Choroid plexus epithelial cell (primary cell): Measurements from ENCODE around the gene DGUOK.

Source experiments
- DNase-seq: peaks from one replicate; pipeline ENCODE4 v3.0.0-alpha.2; 2010; ENCODE audit warnings: low read depth
- H3K4me3 ChIP-seq: 2 replicates; pipeline ENCODE4 v1.5.1; 2011; ENCODE audit warnings: low read depth, mild to moderate bottlenecking, control low read depth, low read length, moderate library complexity
- TF ChIP-seq, protein P1 (sequence below): conservative IDR thresholded peaks from 2 replicates; pipeline ENCODE4 v1.5.1; 2011; ENCODE audit warnings: low read depth, mild to moderate bottlenecking, control low read depth, inconsistent platforms, low read length, moderate library complexity

The DGUOK gene

DNA sequence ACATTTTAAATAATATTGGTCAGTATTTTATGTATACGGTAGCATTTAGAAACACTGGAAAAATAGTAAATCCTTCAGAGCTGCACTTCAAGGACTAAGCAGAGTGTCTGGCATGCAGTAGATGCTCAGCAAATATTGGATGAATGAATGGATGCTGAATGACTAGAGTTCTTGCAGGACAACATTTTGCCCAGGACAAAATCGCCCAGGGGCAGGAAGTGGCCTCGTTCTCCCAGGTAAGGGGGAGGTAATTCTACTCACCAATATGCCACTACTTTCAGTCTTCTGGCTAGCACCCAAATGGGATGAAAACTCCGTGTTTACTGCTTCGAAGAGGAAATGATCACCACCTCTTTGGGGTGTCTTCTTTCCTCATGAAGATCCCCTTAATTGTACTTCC is 4.0 kb upstream of the DGUOK start:
- no peak for DNase-seq
- TF ChIP-seq, protein P1, sequence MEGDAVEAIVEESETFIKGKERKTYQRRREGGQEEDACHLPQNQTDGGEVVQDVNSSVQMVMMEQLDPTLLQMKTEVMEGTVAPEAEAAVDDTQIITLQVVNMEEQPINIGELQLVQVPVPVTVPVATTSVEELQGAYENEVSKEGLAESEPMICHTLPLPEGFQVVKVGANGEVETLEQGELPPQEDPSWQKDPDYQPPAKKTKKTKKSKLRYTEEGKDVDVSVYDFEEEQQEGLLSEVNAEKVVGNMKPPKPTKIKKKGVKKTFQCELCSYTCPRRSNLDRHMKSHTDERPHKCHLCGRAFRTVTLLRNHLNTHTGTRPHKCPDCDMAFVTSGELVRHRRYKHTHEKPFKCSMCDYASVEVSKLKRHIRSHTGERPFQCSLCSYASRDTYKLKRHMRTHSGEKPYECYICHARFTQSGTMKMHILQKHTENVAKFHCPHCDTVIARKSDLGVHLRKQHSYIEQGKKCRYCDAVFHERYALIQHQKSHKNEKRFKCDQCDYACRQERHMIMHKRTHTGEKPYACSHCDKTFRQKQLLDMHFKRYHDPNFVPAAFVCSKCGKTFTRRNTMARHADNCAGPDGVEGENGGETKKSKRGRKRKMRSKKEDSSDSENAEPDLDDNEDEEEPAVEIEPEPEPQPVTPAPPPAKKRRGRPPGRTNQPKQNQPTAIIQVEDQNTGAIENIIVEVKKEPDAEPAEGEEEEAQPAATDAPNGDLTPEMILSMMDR, result no peak
- no peak overlapping the region for H3K4me3 ChIP-seq

DNA sequence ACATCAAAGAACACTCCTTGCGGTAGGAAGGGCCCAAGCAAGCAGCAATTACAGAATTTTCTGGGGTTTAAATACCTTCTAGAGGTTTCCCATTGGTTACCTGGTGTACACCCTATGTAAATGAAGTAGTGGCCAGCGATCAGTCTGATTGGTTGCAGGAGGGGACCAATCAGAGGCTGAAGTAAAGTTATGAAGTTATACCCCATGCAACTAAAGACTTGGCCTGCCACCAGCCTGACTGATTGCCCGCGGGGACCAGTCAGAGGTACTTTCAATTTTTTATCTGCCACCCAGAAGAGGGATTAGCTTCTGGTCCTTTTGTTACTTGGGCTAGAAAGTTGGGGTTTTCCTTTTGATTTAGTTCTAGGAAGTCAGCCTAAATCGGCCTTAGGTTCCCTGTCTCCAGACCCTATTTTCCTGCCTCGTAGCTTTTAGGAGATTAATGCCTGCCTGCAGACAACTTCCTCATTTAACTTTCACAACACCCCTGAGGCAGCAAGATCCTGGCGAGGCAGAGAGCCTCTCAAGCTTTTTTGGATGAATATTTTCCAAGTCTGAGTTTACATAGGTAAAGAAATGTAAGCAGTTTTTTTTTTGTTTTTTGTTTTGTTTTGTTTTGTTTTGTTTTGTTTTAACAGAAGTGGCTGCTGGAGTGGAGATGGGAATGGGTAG is 1.5 kb upstream of the DGUOK start:
- TF ChIP-seq, protein P1, result no peak
- no peak for DNase-seq
- H3K4me3 ChIP-seq, result no peak overlapping the region

DNA sequence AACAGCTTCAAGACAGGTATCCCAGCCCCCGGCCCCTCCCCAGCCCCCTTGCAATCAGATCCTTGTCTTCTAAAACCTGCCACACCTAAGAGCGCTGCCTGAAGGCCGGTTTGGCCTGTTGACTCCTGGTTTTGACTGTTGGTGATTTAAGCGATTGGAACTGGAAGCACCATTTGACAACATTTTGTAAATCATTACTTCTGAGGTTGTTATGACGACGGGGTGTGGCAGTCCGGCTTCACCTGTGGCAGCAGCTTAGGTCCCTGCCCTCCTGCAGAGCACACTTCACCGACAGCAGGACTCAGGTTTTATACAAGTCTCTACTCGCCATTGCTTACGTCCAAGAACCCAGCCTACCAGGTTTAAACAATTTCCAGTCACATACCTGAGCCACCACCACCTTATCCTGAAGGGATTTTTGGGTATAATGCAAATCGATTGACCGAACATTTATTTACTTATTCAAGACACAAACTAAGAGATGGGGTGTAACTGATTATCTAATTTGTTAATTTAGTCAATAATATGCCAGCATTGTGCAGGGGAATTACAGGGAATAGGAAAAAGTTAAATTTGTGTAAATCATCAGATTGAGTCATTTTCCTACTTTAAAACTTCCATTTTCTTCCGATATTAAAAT is 707 bp upstream of the DGUOK start:
- DNase-seq, result no peak
- peak overlapping the region; percentile 92 for H3K4me3 ChIP-seq
- TF ChIP-seq, protein P1, result no peak

DNA sequence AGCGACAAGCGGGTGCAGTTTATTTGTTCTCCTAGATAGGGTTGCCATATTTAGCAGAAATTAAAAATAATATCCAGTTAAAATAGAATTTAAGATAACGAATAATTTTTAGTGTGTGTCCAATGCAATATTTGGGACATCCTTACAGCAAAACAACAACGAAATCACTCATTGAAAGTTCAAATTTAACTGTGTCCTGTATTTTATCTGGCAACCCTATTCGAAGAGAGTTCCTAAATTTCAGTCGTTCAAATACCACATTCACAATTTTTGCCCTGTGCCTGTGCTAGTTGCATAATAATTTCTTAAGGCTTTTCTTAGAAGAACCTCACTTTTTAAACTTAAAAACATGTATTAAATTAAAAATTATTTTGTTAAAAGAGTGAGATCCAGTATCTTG is 664 bp downstream of the DGUOK start:
- DNase-seq, result no peak
- TF ChIP-seq, protein P1, result no peak
- peak overlapping the region; percentile 92 for H3K4me3 ChIP-seq

DNA sequence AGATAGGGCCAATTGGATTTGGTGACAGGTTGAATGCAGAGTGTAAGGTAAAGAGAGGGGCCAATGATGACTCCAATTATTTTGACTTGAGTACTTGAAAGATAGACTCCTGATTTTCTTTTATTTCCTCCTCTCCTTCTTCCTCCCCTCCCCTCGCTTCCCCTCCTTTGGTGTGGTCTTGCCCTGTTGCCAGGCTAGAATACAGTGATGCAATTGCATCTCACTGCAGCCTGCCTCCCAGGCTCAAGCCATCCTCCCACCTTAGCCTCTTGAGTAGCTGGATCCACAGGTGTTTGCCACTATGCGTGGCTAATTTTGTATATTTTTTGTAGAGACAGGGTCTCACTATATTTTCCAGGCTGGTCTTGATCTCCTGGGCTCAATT is 2.3 kb downstream of the DGUOK start:
- no peak overlapping the region for H3K4me3 ChIP-seq
- DNase-seq, result no peak
- TF ChIP-seq, protein P1, result no peak

DNA sequence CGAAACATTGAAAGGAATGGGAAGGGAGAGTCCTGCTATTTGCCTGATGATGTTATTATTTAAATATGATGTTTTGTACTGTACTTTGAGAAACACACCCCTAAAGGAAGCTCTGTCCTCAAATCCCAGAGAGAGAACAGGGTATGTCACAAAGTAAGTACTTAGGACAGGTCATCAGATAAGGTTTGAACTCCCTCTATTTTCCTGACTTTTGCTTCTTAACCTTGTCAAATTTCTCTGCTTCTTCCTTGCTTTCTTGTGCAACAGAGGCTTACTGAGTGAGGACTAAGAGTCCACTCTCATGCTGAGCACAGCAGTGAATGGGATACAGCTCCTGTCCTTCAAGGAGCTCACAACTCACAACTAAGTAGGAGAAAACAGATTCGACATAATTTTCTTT is 3.7 kb downstream of the DGUOK start:
- no peak overlapping the region for H3K4me3 ChIP-seq
- TF ChIP-seq, protein P1, result no peak
- peak; percentile 29 for DNase-seq
